Epithelial cell of proximal tubule (primary cell): Measurements from ENCODE around the gene YKT6. TPM values are rescaled to one million over a fixed set of nuclear protein-coding genes. Genes with fewer than 3 reads are reported as not detected.

Experiments used
- DNase-seq: peaks from one replicate; pipeline ENCODE4 v3.0.0-alpha.2; 2011; ENCODE audit warnings: low read depth
- H3K4me3 ChIP-seq: 2 replicates; pipeline ENCODE4 v1.5.1; 2011; ENCODE audit warnings: low read depth, mild to moderate bottlenecking, low read length
- total RNA-seq: library from RNA; depleted of rRNA; stranded (reverse); fragments of >200 nt; gene quantifications from 2 replicates; pipeline ENCODE4 v1.2.3, GENCODE V29; 2015
- TF ChIP-seq, protein P1 (sequence below): conservative IDR thresholded peaks from 2 replicates; pipeline ENCODE4 v1.5.1; 2012; ENCODE audit warnings: low read depth, mild to moderate bottlenecking, low read length

Gene YKT6
- total RNA-seq, 1 donor from 2014 or later = 79.3 TPM

GRCh38 chr7:44213877-44214388 is 13.2 kb downstream of the YKT6 start:
- TF ChIP-seq, protein P1, sequence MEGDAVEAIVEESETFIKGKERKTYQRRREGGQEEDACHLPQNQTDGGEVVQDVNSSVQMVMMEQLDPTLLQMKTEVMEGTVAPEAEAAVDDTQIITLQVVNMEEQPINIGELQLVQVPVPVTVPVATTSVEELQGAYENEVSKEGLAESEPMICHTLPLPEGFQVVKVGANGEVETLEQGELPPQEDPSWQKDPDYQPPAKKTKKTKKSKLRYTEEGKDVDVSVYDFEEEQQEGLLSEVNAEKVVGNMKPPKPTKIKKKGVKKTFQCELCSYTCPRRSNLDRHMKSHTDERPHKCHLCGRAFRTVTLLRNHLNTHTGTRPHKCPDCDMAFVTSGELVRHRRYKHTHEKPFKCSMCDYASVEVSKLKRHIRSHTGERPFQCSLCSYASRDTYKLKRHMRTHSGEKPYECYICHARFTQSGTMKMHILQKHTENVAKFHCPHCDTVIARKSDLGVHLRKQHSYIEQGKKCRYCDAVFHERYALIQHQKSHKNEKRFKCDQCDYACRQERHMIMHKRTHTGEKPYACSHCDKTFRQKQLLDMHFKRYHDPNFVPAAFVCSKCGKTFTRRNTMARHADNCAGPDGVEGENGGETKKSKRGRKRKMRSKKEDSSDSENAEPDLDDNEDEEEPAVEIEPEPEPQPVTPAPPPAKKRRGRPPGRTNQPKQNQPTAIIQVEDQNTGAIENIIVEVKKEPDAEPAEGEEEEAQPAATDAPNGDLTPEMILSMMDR = no peak
- no peak for DNase-seq

GRCh38 chr7:44215531-44215930 is 14.8 kb downstream of the YKT6 start:
- no peak for DNase-seq
- TF ChIP-seq, protein P1 = no peak
- no peak overlapping the region for H3K4me3 ChIP-seq

More at GRCh38 chr7:44213877-44214388, 13.2 kb downstream of the YKT6 start:
- no peak overlapping the region for H3K4me3 ChIP-seq

GRCh38 chr7:44216019-44216418 is 15.2 kb downstream of the YKT6 start:
- no peak for DNase-seq
- H3K4me3 ChIP-seq = no peak overlapping the region
- TF ChIP-seq, protein P1 = no peak

DNA sequence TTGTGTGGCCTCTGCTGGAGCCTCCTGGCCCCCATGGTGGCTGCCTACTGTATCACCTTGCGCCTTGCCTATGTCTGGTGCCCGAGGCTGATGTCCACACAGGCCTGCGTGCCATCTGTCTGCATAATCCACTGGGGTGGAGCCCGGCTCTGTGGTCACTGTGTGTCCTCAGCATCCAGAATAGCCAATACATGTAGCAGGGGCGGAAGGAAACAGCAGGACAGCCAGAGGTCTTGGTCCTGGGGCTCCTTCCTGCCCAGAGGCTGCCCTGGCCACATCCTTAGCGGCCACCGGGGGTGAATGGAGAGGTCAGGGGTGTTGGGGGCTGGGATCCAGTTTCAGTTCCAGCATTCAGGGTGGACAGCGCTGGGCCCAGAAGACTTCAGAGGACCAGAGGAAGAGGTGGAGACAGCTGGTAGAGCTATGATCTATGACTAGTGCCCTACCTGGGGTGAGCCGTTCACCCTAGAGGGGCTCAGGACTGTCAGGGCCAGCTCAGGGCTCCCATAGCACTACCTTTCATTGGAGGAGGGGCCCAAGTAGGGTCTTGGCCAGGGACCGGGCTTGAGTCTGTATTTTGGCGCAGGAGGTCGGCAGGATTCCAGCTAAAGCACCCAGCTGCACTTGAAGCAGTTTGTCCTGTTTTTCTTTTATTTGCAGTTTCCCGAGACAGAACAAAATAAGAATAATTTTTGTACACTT is 15.9 kb downstream of the YKT6 start:
- DNase-seq = no peak
- TF ChIP-seq, protein P1 = no peak

DNA sequence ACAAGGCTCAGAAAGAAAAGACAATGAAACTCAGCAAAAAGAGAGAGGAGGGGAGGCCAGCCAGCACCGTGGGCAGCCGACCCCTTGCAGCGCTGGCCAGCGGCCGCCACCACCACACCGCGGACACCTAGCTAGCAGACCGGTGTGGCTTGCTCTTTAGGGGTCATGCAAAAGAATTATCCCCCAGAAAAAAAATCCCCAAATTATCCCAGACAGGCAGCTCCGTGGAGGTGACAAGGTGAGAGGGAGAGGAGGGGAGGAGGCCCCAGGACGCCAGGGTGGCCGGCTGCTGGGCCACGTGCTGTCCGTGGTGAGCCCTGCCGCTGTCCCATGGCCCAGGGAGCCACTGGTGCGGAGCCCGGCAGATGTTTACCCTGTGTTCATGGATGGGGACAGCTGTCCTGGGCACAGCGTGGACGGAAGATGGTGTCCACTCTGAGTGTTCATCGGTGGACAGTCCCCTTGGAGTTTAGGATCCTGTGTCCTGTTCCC is 16.5 kb downstream of the YKT6 start:
- H3K4me3 ChIP-seq = no peak overlapping the region
- no peak for DNase-seq
- TF ChIP-seq, protein P1 = no peak

More for the DNA sequence above, 15.9 kb downstream of the YKT6 start:
- no peak overlapping the region for H3K4me3 ChIP-seq

DNA sequence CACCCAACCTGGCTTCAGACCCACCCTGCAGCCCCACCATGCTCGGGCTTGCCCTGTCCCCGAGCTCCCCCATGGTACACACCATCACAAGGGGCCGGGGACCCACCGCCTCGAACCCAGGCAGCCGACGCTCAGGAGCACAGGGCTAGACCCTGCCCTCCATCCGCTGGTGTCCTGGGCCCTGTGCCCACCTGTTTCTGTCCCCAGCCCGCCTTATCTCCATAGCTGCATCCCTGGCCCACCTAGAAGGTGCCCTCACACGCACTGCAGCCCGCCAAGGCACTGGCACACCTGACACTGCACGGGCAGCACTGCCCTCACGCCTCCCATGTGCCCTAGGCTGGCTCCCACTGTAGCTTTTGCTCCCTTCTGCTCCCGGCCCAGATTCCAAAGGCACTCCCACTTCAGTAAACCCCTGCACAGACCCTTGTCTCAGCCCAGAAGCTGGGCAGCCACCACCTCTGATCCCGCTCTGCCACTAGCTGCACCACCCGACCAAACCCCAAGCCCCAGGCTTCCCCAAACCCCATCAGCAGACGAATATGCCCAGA is 17.1 kb downstream of the YKT6 start:
- H3K4me3 ChIP-seq = no peak overlapping the region
- DNase-seq = no peak
- TF ChIP-seq, protein P1 = no peak
